T follicular helper cell (primary cell): ENCODE data around the gene DLG3.

Experiments used
- DNase-seq: peaks from one replicate; pipeline ENCODE4 v3.0.0-alpha.2; 2020; ENCODE audit warnings: low read depth

The DLG3 gene

GRCh38 chrX:70525733-70526132, 81.1 kb downstream of the DLG3 start:
- no peak for DNase-seq

GRCh38 chrX:70527053-70527452, 82.4 kb downstream of the DLG3 start:
- no peak for DNase-seq

GRCh38 chrX:70527610-70528345, 83.1 kb downstream of the DLG3 start:
- DNase-seq: no peak

- no peak for DNase-seq
These were observed 90.6 kb downstream of the DLG3 start for GRCh38 chrX:70535198-70535597.

DNA sequence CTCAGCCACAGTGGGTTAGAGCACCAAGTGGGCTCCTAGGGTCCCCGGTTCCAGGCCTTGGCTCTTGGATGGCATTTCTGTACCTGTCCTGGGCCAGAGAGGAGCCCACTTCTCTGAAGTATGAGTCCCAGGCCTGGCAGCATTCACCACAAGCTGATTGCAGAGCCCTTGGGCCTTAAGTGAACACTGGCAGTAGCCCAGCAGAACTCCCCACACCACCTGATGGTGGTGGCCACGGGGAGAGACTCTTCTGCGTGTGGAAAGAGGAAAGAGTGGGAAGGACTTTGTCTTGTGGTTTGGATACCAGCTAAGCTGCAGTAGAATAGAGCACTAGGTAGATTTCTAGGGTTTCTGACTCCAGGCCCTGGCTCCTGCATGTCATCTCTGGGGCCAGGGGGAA, 104.8 kb downstream of the DLG3 start:
- no peak for DNase-seq

DNA sequence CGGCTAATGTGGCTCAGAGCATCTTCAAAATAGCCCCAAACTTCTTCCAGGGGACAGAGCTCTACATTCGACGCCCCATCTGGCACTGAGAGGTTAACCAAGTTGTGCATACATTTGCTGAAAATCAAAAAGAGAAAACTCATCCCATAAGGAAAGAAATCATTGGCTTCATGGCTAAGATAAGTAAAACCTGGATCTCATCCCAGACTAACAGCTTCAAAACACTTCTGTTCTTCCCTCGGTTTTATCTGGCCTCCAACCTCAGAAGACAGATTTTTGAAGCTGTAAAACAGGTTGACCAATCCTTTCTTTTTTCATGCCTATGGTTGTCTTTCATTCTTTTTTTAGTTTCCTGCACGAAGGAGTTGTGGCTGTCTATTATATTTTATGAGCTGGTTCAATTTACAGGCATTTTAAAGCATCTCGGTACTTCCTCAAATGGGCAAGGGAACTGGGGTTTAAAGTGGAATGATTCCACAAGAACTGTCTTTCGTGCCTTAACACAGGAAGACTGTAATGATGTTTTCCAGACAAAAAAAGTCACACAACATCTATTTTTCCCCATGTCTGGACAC, 107.6 kb downstream of the DLG3 start:
- no peak for DNase-seq

GRCh38 chrX:70553516-70553915, 108.9 kb downstream of the DLG3 start:
- no peak for DNase-seq

GRCh38 chrX:70554081-70554480, 109.4 kb downstream of the DLG3 start:
- no peak for DNase-seq

- DNase-seq: no peak
These were observed 109.9 kb downstream of the DLG3 start for GRCh38 chrX:70554523-70554922.

DNA sequence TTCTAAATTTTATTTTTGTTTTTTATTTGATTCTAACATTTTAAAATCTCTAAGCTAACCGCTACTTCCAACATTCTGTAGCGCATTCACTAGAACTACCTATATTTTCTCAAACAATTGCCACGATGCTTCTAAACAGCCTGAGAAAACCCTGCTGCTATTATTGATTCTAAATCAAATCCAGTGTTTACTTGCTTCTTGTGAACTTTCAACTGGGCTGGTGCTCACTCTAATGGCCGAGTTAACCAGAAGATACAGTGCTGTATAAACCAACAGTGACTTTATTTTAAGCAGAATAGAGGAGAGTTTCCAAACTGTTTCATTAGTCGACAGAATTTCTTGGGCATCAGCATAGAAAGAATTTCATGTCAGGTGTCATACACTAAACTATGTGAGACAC, 110.3 kb downstream of the DLG3 start:
- DNase-seq: no peak
